BLaER1 (cell line): Measurements from ENCODE around the gene BARX1.

ENCODE experiments used
- H3K27ac ChIP-seq: shearing (Covaris generic); formaldehyde crosslinking; 2 replicates; pipeline ENCODE4 v1.8.1; 2022
- H3K27me3 ChIP-seq: shearing (Covaris generic); formaldehyde crosslinking; 2 replicates; pipeline ENCODE4 v1.8.1; 2022
- H3K36me3 ChIP-seq: shearing (Covaris generic); formaldehyde crosslinking; 2 replicates; pipeline ENCODE4 v1.8.1; 2022
- H3K4me1 ChIP-seq: shearing (Covaris generic); formaldehyde crosslinking; 2 replicates; pipeline ENCODE4 v1.8.1; 2022
- H3K4me2 ChIP-seq: shearing (Covaris generic); formaldehyde crosslinking; 2 replicates; pipeline ENCODE4 v1.8.1; 2022
- H3K4me3 ChIP-seq: shearing (Covaris generic); formaldehyde crosslinking; 2 replicates; pipeline ENCODE4 v1.8.1; 2022
- H3K9ac ChIP-seq: shearing (Covaris generic); formaldehyde crosslinking; 2 replicates; pipeline ENCODE4 v1.8.1; 2022
- H3K9me3 ChIP-seq: shearing (Covaris generic); formaldehyde crosslinking; 2 replicates; pipeline ENCODE4 v1.8.1; 2022
- H4K20me1 ChIP-seq: shearing (Covaris generic); formaldehyde crosslinking; 2 replicates; pipeline ENCODE4 v1.8.1; 2022
- Cebpa-rat ChIP-seq: shearing (Covaris generic); IDR thresholded peaks from 2 replicates; pipeline ENCODE4 v1.8.1; 2022

The BARX1 gene

GRCh38 chr9:93909242-93909616, 45.9 kb downstream of the BARX1 start:
- H3K9me3 ChIP-seq: no peaks in the 10 kb centered on the region
- peaks cover 12% of the 10 kb centered on the region for H3K4me1 ChIP-seq
- no peaks in the 10 kb centered on the region for H3K27me3 ChIP-seq
- no peak overlapping the region for H3K4me3 ChIP-seq
- no peak overlapping the region for H3K9ac ChIP-seq
- H3K36me3 ChIP-seq: no peaks in the 10 kb centered on the region
- H3K4me2 ChIP-seq: no peak overlapping the region
- H3K27ac ChIP-seq: no peak overlapping the region
- no peak for TF ChIP-seq Cebpa-rat
- no peaks in the 10 kb centered on the region for H4K20me1 ChIP-seq

GRCh38 chr9:93908591-93909241, 46.4 kb downstream of the BARX1 start:
- Histone ChIP-seq H3K4me3 (no peak overlapping the region), H4K20me1 (no peaks in the 10 kb centered on the region), H3K4me1 (peaks cover 12% of the 10 kb centered on the region), H3K9me3 (no peaks in the 10 kb centered on the region), H3K4me2 (no peak overlapping the region), H3K27ac (no peak overlapping the region), H3K27me3 (no peaks in the 10 kb centered on the region), H3K9ac (no peak overlapping the region), H3K36me3 (no peaks in the 10 kb centered on the region)
- TF ChIP-seq Cebpa-rat: no peak

GRCh38 chr9:93907551-93908199, 47.5 kb downstream of the BARX1 start:
- H3K27ac ChIP-seq: no peak overlapping the region
- H3K4me3 ChIP-seq: no peak overlapping the region
- no peak overlapping the region for H3K4me2 ChIP-seq
- no peaks in the 10 kb centered on the region for H3K9me3 ChIP-seq
- peaks cover 8% of the 10 kb centered on the region for H3K4me1 ChIP-seq
- H3K9ac ChIP-seq: no peak overlapping the region
- no peak for TF ChIP-seq Cebpa-rat
- no peaks in the 10 kb centered on the region for H4K20me1 ChIP-seq
- no peaks in the 10 kb centered on the region for H3K27me3 ChIP-seq
- H3K36me3 ChIP-seq: no peaks in the 10 kb centered on the region

GRCh38 chr9:93906195-93906880, 48.8 kb downstream of the BARX1 start:
- H3K4me2 ChIP-seq: no peak overlapping the region
- no peaks in the 10 kb centered on the region for H3K27me3 ChIP-seq

GRCh38 chr9:93905473-93906133, 49.6 kb downstream of the BARX1 start:
- no peak overlapping the region for H3K9ac ChIP-seq
- H4K20me1 ChIP-seq: no peaks in the 10 kb centered on the region
- TF ChIP-seq Cebpa-rat: no peak
- no peaks in the 10 kb centered on the region for H3K36me3 ChIP-seq
- no peak overlapping the region for H3K27ac ChIP-seq
- H3K9me3 ChIP-seq: no peaks in the 10 kb centered on the region
- H3K4me2 ChIP-seq: no peak overlapping the region
- H3K4me3 ChIP-seq: no peak overlapping the region
- H3K27me3 ChIP-seq: no peaks in the 10 kb centered on the region
- H3K4me1 ChIP-seq: no peaks in the 10 kb centered on the region

More at GRCh38 chr9:93906195-93906880, 48.8 kb downstream of the BARX1 start:
- Histone ChIP-seq H3K36me3 (no peaks in the 10 kb centered on the region), H3K9me3 (no peaks in the 10 kb centered on the region), H3K4me3 (no peak overlapping the region), H4K20me1 (no peaks in the 10 kb centered on the region), H3K27ac (no peak overlapping the region), H3K9ac (no peak overlapping the region), H3K4me1 (no peaks in the 10 kb centered on the region)
- no peak for TF ChIP-seq Cebpa-rat

GRCh38 chr9:93904649-93905472, 50.3 kb downstream of the BARX1 start:
- no peaks in the 10 kb centered on the region for H3K4me1 ChIP-seq
- H3K36me3 ChIP-seq: no peaks in the 10 kb centered on the region
- no peak overlapping the region for H3K27ac ChIP-seq
- no peak overlapping the region for H3K4me3 ChIP-seq
- no peak overlapping the region for H3K9ac ChIP-seq
- no peak for TF ChIP-seq Cebpa-rat
- no peak overlapping the region for H3K4me2 ChIP-seq
- no peaks in the 10 kb centered on the region for H3K27me3 ChIP-seq
- H4K20me1 ChIP-seq: no peaks in the 10 kb centered on the region
- H3K9me3 ChIP-seq: no peaks in the 10 kb centered on the region

- no peaks in the 10 kb centered on the region for H3K4me1 ChIP-seq
- no peak overlapping the region for H3K4me3 ChIP-seq
- no peak for TF ChIP-seq Cebpa-rat
- H3K9ac ChIP-seq: no peak overlapping the region
- no peak overlapping the region for H3K4me2 ChIP-seq
- no peak overlapping the region for H3K27ac ChIP-seq
- no peaks in the 10 kb centered on the region for H3K9me3 ChIP-seq
- no peaks in the 10 kb centered on the region for H3K27me3 ChIP-seq
- H3K36me3 ChIP-seq: no peaks in the 10 kb centered on the region
- no peaks in the 10 kb centered on the region for H4K20me1 ChIP-seq
Observed at GRCh38 chr9:93903886-93904648, 51.1 kb downstream of the BARX1 start.

GRCh38 chr9:93902780-93903655, 52.1 kb downstream of the BARX1 start:
- Histone ChIP-seq H3K36me3 (no peaks in the 10 kb centered on the region), H3K4me3 (no peak overlapping the region), H3K4me2 (no peak overlapping the region), H3K27ac (no peak overlapping the region), H3K27me3 (no peaks in the 10 kb centered on the region), H4K20me1 (no peaks in the 10 kb centered on the region), H3K9me3 (no peaks in the 10 kb centered on the region), H3K9ac (no peak overlapping the region), H3K4me1 (no peaks in the 10 kb centered on the region)
- no peak for TF ChIP-seq Cebpa-rat
